Osteocyte (in vitro differentiated cells): ENCODE data around the gene ANKEF1. TPM values are rescaled to one million over a fixed set of nuclear protein-coding genes. Genes with fewer than 3 reads are reported as not detected.

ENCODE experiments used
- DNase-seq: peaks from one replicate; pipeline ENCODE4 v3.0.0; 2021; ENCODE audit warnings: mixed read lengths; ENCODE audit not compliant: unreplicated experiment; ENCODE audit errors: extremely low spot score
- H3K27ac Mint-ChIP-seq: one replicate; pipeline ENCODE4 v1.8.0; 2021; ENCODE audit warnings: mild to moderate bottlenecking, mixed read lengths; ENCODE audit not compliant: unreplicated experiment
- H3K27me3 Mint-ChIP-seq: one replicate; pipeline ENCODE4 v1.8.0; 2021; ENCODE audit warnings: mixed read lengths; ENCODE audit not compliant: unreplicated experiment
- H3K36me3 Mint-ChIP-seq: one replicate; pipeline ENCODE4 v1.8.0; 2021; ENCODE audit warnings: mixed read lengths; ENCODE audit not compliant: unreplicated experiment
- H3K4me1 Mint-ChIP-seq: one replicate; pipeline ENCODE4 v1.8.0; 2021; ENCODE audit warnings: mixed read lengths; ENCODE audit not compliant: unreplicated experiment
- H3K4me3 Mint-ChIP-seq: one replicate; pipeline ENCODE4 v1.8.0; 2021; ENCODE audit warnings: mild to moderate bottlenecking, moderate library complexity, mixed read lengths; ENCODE audit not compliant: unreplicated experiment
- H3K9me3 Mint-ChIP-seq: one replicate; pipeline ENCODE4 v1.8.0; 2021; ENCODE audit warnings: mixed read lengths; ENCODE audit not compliant: unreplicated experiment
- total RNA-seq: library from RNA; stranded (reverse); gene quantifications from 2 replicates; pipeline ENCODE4 v1.2.1, GENCODE V29; 2021
- TF ChIP-seq, protein P1 (sequence below): fragments of 200-600 bp; sonication (generic); IDR thresholded peaks from 2 replicates; pipeline ENCODE4 v1.5.0; 2021; ENCODE audit warnings: antibody characterized with exemption, mild to moderate bottlenecking, moderate library complexity

Gene ANKEF1
- total RNA-seq, 1 donor from 2014 or later = 0.30 TPM

DNA sequence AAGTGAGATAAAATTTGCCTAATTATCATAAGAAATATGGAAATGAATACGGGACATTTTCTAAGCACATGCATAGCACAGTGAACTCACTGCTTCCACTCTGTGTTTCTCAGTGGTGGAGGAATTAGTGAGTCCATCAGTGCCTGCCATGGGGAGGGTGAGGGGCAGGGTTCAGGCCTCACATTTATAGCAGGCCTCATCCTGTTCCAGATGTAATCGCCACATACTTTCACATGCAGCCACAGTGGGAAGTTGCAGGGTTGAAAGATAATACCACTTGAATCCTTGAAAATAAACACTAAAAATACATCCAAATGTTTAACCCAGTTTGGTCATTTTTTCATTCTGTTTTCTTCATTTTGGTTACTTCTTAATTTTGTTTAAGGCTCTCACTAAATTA, 29.9 kb upstream of the ANKEF1 start:
- TF ChIP-seq, protein P1, sequence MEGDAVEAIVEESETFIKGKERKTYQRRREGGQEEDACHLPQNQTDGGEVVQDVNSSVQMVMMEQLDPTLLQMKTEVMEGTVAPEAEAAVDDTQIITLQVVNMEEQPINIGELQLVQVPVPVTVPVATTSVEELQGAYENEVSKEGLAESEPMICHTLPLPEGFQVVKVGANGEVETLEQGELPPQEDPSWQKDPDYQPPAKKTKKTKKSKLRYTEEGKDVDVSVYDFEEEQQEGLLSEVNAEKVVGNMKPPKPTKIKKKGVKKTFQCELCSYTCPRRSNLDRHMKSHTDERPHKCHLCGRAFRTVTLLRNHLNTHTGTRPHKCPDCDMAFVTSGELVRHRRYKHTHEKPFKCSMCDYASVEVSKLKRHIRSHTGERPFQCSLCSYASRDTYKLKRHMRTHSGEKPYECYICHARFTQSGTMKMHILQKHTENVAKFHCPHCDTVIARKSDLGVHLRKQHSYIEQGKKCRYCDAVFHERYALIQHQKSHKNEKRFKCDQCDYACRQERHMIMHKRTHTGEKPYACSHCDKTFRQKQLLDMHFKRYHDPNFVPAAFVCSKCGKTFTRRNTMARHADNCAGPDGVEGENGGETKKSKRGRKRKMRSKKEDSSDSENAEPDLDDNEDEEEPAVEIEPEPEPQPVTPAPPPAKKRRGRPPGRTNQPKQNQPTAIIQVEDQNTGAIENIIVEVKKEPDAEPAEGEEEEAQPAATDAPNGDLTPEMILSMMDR = no peak
- Mint-ChIP-seq H3K27me3 (no peaks in the 10 kb centered on the region), H3K9me3 (no peaks in the 10 kb centered on the region), H3K4me3 (no peak overlapping the region), H3K27ac (no peak overlapping the region), H3K36me3 (no peaks in the 10 kb centered on the region), H3K4me1 (peaks cover 2% of the 10 kb centered on the region)
- DNase-seq = no peak

DNA sequence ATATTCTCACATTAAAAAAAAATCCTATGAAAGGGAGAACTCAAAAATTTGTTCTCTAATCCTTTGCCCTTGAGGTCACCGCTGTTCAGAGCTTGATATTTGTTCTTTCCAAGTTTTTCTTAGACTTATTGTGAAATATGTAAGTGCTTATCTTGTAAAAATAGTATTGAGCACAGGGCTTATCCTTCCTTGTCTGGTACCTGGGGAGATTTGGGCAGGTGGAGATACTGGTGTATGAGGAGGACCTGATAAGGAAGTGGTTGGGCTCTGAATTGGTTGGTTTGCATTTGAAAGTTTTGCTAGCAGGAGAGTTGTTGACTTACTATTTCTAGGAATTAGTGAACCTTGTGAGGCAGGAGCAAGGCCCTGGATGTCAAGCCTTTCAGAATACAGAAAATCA, 28.9 kb upstream of the ANKEF1 start:
- TF ChIP-seq, protein P1 = no peak
- H3K4me3 Mint-ChIP-seq = no peak overlapping the region
- no peaks in the 10 kb centered on the region for H3K9me3 Mint-ChIP-seq
- no peak overlapping the region for H3K27ac Mint-ChIP-seq
- no peak for DNase-seq
- H3K27me3 Mint-ChIP-seq = no peaks in the 10 kb centered on the region
- peaks cover 2% of the 10 kb centered on the region for H3K4me1 Mint-ChIP-seq
- no peaks in the 10 kb centered on the region for H3K36me3 Mint-ChIP-seq

DNA sequence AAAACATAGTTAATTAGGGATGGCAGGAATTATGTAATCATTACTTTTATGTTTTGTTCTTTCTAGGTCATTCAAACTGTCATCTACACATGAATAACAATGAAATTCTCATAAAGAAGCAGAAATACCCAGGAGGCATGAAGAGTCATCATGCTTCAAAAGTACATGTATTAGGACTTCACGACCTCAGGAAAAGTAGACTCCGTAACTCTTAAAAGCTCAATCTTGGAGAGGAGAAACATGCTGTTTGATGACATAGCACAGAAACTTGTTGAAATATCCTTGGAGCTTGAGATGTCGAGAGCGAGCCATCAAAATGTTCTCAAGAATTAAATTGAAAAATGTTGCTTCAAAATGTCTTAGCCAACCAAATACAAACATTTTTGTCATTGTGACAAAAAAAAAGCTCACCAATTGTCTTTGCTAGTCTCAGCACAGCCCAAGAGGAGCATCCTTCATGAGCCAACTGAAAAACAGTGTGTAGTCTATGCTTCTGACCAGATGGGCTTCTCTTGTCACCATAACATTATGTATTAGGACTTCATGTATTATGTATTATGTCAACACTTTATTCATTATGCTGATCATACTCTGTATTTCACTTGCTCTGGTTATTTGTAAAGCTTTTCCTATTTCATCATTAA, 28.2 kb upstream of the ANKEF1 start:
- Mint-ChIP-seq H3K4me1 (peaks cover 2% of the 10 kb centered on the region), H3K27ac (no peak overlapping the region), H3K9me3 (no peaks in the 10 kb centered on the region), H3K27me3 (no peaks in the 10 kb centered on the region), H3K4me3 (no peak overlapping the region), H3K36me3 (no peaks in the 10 kb centered on the region)
- TF ChIP-seq, protein P1 = no peak
- no peak for DNase-seq

DNA sequence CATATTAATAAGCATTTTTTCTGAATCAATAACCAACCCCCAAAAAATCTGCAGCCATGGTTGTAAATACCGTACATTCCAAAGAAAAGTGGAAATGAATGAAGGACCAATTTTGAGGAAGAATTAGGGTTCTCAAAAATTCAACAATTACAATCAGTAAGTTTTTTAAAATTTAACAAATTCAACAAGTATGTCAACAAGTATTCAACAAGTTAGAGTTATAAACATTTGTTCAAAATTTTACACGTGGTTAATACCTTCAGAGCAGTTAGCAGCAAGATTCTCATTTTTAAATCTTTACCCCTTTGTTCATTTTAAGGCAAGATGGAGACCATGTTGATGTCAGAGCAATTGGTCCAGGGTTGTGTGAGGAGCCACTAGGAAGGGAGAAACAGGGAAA, 27.6 kb upstream of the ANKEF1 start:
- H3K27me3 Mint-ChIP-seq = peaks cover 2% of the 10 kb centered on the region
- no peaks in the 10 kb centered on the region for H3K9me3 Mint-ChIP-seq
- H3K4me1 Mint-ChIP-seq = peaks cover 2% of the 10 kb centered on the region
- TF ChIP-seq, protein P1 = no peak
- H3K36me3 Mint-ChIP-seq = no peaks in the 10 kb centered on the region
- DNase-seq = no peak
- H3K27ac Mint-ChIP-seq = no peak overlapping the region
- no peak overlapping the region for H3K4me3 Mint-ChIP-seq

DNA sequence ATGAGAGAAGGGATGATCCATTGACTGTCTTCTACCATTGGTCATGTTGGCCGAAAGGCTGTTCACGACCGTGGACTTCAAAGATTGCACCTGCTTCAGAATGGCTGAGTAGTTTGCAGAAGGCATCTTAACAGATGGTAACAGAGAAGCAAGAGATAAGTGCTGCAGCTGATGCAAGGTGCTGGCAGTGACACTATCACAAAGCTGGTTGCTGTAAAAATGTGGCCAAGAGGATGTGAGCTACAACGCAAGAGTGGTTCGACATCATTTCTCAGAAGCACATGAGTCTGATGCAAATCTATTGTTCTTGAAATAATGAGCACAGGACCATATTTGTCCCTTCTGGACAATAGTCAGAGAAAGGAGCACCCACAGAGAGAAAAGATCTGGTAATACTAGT, 27.0 kb upstream of the ANKEF1 start:
- no peak for DNase-seq
- Mint-ChIP-seq H3K36me3 (no peaks in the 10 kb centered on the region), H3K27ac (no peak overlapping the region), H3K27me3 (peaks cover 2% of the 10 kb centered on the region), H3K9me3 (no peaks in the 10 kb centered on the region), H3K4me3 (no peak overlapping the region), H3K4me1 (peaks cover 2% of the 10 kb centered on the region)
- TF ChIP-seq, protein P1 = no peak
